Upper lobe of right lung (tissue), 1 donor: ENCODE results near the gene NUBPL. TPM values are rescaled to one million over a fixed set of nuclear protein-coding genes. Genes with fewer than 3 reads are reported as not detected.
"Not testable (repeated sequence)": the region's sequence is repeated elsewhere in the genome, so short reads cannot be mapped to it uniquely, and the experiment has no call there.

ENCODE experiments used
- ATAC-seq: fragments of 200-7000 bp; cut with Tn5 transposase; one replicate; pipeline ENCODE4 v1.9.1; 2020; ENCODE audit warnings: mild to moderate bottlenecking, moderate library complexity
- DNase-seq: peaks from one replicate; pipeline ENCODE4 v3.0.0-alpha.2; 2020
- H3K27ac ChIP-seq: fragments of 200-600 bp; one replicate; pipeline ENCODE4 v1.8.0; 2022
- H3K27me3 ChIP-seq: fragments of 200-600 bp; one replicate; pipeline ENCODE4 v1.8.0; 2022; ENCODE audit warnings: mild to moderate bottlenecking
- H3K36me3 ChIP-seq: fragments of 200-600 bp; one replicate; pipeline ENCODE4 v1.8.0; 2022
- H3K4me1 ChIP-seq: fragments of 200-600 bp; one replicate; pipeline ENCODE4 v1.8.0; 2022
- H3K4me3 ChIP-seq: fragments of 200-600 bp; one replicate; pipeline ENCODE4 v1.8.0; 2022; ENCODE audit warnings: mild to moderate bottlenecking
- H3K9me3 ChIP-seq: fragments of 200-600 bp; one replicate; pipeline ENCODE4 v1.8.0; 2022
- intact Hi-C: fragments of 100-400 bp; cut with DNase I; formaldehyde crosslinking; loops from one replicate; pipeline ENCODE4 v1.11.0; 2022
- total RNA-seq: library from RNA; stranded (reverse); fragmentation: NEBNext Ultra II Directional; extraction: Animal tissue kit (Norgen Biotek cat#: 25700); gene quantifications from one replicate; pipeline ENCODE4 v1.2.1, GENCODE V29; 2021
- TF ChIP-seq, protein P1 (sequence below): fragments of 200-600 bp; IDR thresholded peaks from one replicate; pipeline ENCODE4 v1.8.0; 2022; ENCODE audit warnings: antibody characterized with exemption
- donor health status: DM: no; HTN: yes; CAD: no; lungs with severe emphysema.

NUBPL gene
- total RNA-seq, 1 donor from 2014 or later = 12.1 TPM

DNA sequence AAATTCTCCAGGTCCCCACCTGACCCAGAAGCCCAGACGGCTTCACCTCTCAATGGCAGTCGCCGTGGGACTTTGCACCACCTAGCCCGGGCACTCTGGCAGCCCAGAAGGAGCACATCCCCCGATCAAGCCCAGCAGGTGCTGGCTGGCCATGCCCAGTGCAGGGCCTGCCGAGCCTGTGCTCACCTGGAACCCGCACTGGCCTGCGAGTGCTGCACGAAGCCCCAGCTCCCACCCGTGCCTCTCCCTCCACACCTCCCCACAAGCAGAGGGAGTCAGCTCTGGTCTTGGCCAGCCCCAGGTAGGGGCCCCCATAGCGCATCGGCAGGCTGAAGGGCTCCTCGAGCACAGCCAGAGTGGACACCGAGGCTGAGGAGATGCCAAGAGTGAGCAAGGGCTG is 144.5 kb downstream of the NUBPL start:
- ATAC-seq (no peak), DNase-seq (no peak)
- H3K27me3 ChIP-seq = no peaks in the 10 kb centered on the region
- intact Hi-C loops = no loop called here
- no peaks in the 10 kb centered on the region for H3K36me3 ChIP-seq
- H3K4me1 ChIP-seq = no peaks in the 10 kb centered on the region
- TF ChIP-seq, protein P1, sequence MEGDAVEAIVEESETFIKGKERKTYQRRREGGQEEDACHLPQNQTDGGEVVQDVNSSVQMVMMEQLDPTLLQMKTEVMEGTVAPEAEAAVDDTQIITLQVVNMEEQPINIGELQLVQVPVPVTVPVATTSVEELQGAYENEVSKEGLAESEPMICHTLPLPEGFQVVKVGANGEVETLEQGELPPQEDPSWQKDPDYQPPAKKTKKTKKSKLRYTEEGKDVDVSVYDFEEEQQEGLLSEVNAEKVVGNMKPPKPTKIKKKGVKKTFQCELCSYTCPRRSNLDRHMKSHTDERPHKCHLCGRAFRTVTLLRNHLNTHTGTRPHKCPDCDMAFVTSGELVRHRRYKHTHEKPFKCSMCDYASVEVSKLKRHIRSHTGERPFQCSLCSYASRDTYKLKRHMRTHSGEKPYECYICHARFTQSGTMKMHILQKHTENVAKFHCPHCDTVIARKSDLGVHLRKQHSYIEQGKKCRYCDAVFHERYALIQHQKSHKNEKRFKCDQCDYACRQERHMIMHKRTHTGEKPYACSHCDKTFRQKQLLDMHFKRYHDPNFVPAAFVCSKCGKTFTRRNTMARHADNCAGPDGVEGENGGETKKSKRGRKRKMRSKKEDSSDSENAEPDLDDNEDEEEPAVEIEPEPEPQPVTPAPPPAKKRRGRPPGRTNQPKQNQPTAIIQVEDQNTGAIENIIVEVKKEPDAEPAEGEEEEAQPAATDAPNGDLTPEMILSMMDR = no peak
- H3K27ac ChIP-seq = no peak overlapping the region
- H3K9me3 ChIP-seq = no peaks in the 10 kb centered on the region
- H3K4me3 ChIP-seq = no peak overlapping the region

DNA sequence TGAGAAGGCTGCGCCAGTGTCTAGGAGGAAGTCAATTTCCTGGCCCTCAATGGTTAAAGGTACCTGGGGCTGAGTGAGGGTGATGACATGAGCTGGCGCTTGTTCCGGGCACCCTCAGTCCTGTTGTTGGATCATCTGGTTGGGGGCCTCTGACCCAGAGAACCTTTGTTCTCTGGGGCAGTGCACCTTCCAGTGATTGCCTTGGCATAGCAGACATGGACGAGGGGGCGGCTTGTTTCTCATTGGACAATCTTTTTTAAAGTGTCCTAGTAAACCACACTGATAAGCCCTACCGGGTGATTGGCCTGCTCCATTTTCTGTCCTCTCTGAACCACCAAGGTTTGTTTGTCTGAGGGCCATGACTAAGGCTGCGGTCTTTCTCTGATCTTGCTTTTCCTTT is 147.5 kb downstream of the NUBPL start:
- DNase-seq, H3K27me3 ChIP-seq, intact Hi-C loops: not testable (repeated sequence)

DNA sequence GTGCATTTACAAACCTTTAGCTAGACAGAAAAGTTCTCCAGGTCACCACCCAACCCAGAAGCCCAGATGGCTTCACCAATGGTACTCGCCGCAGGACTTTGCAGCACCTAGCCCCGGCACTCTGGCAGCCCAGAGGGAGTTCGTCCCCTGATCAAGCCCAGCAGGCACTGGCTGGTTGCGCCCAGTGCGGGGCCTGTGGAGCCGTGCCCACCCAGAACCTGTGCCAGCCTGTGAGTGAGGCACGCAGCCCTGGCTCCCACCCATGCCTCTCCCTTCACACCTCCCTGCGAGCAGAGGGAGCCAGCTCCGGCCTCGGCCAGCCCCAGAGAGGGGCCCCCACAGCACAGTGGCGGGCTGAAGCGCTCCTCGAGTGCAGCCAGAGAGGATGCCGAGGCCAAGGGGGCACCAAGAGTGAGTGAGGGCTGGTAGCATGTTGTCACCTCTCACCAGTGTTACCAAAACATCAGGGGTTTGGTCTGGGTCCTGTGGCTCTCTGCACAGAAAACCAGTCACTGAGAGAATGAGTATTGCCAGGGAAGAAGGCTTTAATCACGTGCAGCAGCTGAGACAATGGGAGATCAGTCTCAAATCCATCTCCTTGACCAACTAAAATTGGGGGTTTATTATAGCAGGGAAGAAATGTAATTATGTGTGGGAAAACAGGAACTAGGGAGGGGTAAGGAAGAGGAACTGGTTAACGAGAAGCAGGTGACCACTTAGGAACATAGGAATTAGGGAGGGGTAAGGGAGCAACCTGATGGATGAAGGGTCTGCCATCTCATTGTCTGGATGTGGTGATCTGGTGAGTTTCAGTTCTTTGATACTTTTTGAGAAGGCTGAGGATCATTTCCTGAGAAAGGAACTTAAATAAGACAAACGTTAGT is 151.3 kb downstream of the NUBPL start:
- ATAC-seq = no peak
- TF ChIP-seq, protein P1 = no peak
- intact Hi-C loops = no loop called here

More for the DNA sequence above, 147.5 kb downstream of the NUBPL start:
- not testable (repeated sequence) for H3K36me3 ChIP-seq, H3K27ac ChIP-seq, H3K4me3 ChIP-seq, H3K9me3 ChIP-seq, H3K4me1 ChIP-seq, ATAC-seq

DNA sequence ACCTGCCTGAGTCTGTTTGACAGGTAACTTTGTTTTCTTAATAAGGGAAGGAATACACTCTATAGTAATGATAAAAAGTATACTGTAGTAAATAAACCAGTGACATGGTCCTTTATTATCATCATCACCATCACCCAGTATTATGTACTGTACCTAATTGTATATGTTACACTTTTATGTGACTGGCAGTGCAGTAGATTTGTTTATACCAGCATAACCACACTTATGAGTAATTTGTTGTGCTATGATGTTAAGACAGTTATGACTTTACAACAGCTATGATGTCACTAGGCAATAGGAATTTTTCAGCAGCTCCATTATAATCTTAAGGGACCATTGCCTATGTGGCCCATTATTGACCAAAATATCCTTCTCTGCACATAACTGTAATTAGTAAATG is 155.0 kb downstream of the NUBPL start:
- TF ChIP-seq, protein P1 = no peak
- H3K27ac ChIP-seq = no peak overlapping the region
- no peaks in the 10 kb centered on the region for H3K4me1 ChIP-seq
- H3K9me3 ChIP-seq = no peaks in the 10 kb centered on the region
- no peak for DNase-seq
- ATAC-seq = no peak
- intact Hi-C loops = no loop called here
- no peak overlapping the region for H3K4me3 ChIP-seq
- H3K36me3 ChIP-seq = no peaks in the 10 kb centered on the region
- no peaks in the 10 kb centered on the region for H3K27me3 ChIP-seq

More for the DNA sequence above, 151.3 kb downstream of the NUBPL start:
- Histone ChIP-seq H3K36me3 (no peaks in the 10 kb centered on the region), H3K4me1 (no peaks in the 10 kb centered on the region), H3K9me3 (no peaks in the 10 kb centered on the region), H3K4me3 (no peak overlapping the region), H3K27me3 (no peaks in the 10 kb centered on the region), H3K27ac (no peak overlapping the region)
- DNase-seq = no peak

DNA sequence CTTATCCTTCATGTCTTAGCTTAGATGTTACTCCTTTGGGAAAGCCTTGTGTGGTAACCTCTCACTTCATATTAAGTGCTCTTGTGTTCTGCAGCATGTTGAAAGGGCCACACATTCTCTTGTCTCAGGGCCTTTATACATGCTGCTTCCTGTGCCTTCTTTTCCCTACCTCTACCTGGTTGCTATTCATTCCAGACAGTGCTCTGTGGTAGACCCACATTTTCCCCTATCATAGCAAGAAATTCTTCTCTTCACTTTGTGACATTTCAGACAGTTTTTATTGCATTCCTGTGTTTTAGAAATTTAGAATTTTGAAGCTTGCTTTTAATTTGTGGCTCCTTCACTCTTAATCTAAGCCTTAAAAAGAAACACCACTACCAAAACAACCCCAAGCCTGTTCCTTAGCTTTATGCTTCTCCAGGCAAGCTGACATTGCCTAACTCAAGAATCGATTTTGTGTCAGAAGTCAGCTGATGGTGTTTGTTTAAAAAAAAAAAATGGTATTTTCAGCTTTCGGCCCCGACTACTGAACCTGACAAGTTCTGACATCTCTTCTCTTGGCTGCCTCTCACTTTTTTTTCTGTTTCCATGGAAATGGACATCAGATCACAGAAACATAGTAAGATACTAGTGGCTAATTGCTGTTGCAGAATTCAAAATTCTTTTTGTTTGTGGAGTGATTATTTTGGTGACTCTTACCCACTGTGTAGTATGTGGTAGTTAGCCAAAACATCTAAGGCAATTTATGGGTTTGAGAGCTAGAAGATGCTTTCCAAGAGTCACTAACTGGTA is 156.3 kb downstream of the NUBPL start:
- DNase-seq = no peak
- H3K27me3 ChIP-seq = no peaks in the 10 kb centered on the region
- H3K36me3 ChIP-seq = no peaks in the 10 kb centered on the region
- intact Hi-C loops = no loop called here
- no peak overlapping the region for H3K27ac ChIP-seq
- H3K9me3 ChIP-seq = no peaks in the 10 kb centered on the region
- no peak for ATAC-seq
- TF ChIP-seq, protein P1 = no peak
- H3K4me3 ChIP-seq = no peak overlapping the region
- no peaks in the 10 kb centered on the region for H3K4me1 ChIP-seq

DNA sequence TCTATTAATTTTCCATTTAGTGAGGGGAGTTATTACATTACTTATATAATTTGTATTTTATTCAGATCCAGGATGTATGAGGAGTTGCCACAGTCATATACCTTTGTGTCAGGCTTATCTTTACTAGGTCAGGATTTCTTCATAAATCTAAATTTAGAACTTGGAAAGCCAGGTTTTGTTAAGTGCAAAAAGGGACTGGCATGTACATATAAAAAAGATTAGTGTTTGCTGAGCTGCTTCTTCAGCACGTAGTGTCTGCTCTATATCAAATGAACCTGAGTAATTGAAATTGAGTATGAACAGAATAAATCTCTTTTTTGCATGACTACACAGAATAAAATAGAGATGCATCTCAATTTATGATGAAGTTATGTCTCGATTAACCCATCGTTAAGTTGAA is 157.4 kb downstream of the NUBPL start:
- TF ChIP-seq, protein P1 = no peak
- ATAC-seq = no peak
- Histone ChIP-seq H3K36me3 (no peaks in the 10 kb centered on the region), H3K4me3 (no peak overlapping the region), H3K9me3 (no peaks in the 10 kb centered on the region), H3K27ac (no peak overlapping the region), H3K27me3 (no peaks in the 10 kb centered on the region), H3K4me1 (no peaks in the 10 kb centered on the region)
- intact Hi-C loops = no loop called here
- no peak for DNase-seq
